ENCODE measurements around the gene SLC25A44.
A peak's percentile ranks its signal among the peaks of the same experiment; 100 is the strongest.

The SLC25A44 gene
- total RNA-seq, result 32.6 to 49.0 reads per million in 2 donors

DNA sequence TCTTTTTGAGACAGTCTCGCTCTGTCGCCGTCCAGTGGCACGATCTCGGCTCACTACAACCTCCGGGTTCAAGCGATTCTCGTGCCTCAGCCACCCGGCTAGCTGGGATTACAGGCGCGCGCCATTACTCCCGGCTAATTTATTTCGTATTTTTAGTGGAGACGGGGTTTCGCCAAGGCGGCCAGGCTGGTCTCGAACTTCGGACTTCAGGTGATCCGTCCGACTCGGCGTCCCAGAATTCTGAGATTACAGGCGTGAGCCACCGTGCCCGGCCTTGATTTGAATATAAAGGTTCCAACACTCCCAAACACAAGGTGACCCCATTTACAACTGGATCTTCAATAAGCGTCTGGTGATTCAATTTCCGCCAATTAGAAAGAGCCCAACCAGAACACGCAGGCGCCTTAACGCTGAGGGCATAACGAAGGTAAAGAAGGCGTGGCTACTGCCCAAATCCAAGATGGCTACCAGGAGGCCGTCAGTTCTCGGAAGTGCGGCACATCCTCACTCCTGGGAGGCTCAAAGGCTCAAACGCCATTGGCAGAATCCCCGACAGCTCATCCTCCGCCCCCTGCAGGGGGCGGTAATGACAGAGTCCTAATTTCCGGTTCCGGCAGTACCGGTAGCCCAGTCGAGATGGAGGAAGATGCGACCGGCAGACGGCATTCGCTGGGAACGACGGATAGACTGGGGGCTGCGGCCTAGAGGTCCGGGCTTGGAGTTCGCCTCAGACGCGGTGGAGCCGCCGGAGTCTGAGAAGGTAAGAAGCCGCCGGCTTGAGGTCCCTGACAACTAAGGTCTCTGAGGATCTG lies at the start of gene SLC25A44:
TSS of gene SLC25A44 (plus strand) at position 617 of the 812 bp plus-strand sequence. CDS start 5,744 bp downstream, outside the sequence.
- DNase-seq, result peak; percentile 94

DNA sequence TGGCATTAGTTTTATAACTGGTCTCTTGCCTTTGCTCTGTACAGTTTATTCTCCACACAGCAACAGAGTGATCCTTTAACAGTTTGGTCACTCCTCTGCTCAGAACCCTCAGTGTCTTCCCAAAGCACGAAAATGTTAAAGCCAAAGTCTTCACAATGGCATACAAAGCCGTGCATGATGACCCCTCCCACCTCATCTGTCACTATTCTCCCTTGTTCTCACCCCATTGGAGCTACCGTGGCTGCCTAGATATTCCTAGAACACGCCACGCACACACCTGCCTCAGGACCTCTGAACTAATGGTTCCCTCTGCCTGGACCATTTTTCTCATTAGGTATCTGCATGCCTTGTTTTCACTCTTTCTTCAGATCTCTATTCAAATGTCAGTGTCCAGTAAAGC lies 49.2 kb upstream of the SLC25A44 start:
- no peak for DNase-seq

DNA sequence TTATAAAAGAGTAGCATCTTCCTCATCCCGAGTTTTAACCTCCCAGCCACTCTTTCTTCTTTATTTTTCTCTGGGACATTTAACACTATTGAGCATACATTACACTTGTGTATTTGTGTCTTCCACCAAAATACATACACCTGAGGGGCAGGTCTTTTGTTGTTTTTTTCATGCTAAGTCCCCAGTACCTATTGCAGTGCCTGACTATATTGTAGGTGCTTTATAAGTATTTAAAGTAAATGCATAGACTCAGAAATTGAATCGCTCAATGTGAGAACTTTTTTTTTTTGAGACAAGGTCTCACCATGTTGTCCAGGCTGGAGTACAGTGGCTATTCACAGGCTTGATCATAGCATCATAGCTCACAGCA lies 48.3 kb upstream of the SLC25A44 start:
- DNase-seq, result no peak

GRCh38 chr1:156146020-156146768 lies 47.7 kb upstream of the SLC25A44 start:
- no peak for DNase-seq

DNA sequence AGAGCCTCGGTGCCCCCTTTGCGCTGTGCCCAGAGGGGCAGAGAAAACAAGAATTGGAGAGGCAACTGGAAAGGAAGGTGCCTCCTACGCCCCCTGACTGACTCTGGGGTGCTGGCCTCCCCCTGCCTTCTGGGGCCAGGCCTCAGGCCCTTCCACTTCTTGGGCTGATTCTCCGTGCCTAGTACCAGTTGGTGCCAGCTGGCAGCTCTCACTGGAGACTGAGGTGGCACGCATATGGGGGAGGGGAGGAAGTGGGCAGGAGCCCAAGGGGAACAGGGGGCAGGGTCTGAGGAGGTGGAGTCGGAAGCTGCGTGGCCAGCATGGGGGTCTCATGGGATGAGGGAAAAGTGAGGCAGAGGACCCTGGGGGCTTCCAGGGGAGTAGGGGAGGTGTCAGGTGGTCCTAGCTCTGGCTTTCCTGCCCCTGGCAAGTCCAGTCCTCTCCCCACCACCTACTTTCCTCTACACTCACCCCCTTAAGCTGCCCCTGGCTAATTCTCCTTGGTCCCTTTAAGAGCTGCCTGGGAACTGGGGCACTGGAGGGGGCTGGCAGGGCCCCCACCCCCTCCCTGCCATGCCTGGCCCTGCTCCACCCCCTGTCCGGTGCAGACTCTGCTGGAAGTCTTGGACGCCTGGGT lies 47.0 kb upstream of the SLC25A44 start:
- DNase-seq, result no peak

GRCh38 chr1:156148216-156148615 lies 45.7 kb upstream of the SLC25A44 start:
- no peak for DNase-seq

DNA sequence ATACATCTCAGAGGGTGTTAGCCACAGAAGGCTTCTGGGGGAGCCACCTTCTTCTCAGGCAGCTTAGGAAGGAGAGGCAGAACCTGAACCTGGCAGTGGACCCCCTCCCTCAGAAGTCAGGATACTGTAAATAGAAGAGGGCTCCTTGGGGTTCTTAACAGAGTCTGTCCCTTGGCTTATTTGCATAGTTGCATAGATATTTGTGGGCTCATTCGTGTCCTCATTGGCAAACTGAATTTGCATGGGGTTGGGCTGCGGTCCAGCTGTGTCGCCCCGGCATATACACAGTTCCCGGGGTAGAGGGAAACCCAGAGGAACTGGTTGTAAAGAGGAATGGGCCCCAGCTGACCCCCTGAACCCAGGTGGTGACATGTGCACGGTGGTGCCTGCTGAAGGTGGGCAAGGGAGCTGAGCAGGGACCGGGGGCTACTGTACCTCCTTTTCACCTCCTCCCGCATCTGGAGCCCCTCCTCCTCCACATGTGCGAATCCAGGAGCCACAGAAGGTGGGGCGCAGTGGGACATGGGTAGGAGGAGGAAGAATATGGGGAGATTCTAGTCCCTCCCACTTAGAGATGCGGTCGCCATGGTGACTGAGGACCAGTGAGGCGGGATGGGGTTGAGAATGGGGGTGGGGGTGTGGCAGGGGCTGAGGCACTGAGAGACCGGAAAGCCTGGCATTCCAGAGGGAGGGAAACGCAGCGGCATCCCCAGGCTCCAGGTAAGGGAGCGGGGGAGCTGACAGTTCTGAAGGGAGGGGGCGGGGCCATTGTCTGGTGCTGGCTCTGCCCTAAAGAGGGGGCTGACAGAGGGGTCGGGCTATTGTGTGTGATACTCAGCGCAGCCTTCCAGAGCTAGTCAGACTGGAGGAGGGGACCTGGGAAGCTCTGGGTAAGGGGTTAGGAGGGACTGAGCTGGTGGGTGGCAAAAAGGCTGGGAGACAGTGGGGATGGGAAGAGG lies 44.3 kb upstream of the SLC25A44 start:
- DNase-seq, result no peak

DNA sequence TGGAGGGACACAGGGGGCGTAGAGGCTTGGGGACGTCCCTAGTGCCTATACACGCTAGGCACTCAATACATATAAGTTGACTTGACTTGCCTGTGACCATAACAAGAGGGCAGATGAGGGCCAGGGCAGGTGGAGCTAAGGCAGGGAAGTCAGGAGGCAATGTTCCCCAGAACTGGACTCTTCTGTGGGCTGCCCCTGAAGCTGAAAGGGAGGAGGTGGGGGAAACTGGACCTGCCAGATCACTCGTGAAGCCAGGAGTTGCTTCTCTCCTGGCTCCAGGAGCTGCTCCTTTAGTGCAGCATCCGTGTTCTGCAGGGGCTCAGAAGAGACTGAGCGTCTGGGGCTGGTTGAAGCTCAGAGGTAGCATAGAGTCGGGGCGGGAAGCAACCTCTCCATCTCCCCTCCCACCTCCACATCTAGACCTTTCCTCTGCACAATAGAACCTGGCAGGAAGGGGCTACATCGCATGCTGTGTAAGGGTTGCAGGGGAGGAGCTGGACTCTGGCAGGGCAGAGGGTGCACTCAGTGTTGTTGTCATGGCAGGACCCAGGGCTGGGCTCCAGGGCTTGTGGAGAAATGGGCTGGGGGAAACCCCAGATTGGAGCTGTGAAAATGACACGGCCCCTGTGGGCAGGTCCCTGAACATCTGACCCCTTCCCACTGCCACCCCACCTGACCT lies 43.4 kb upstream of the SLC25A44 start:
- no peak for DNase-seq

- no peak for DNase-seq
These were observed 42.7 kb upstream of the SLC25A44 start for GRCh38 chr1:156151093-156151688.

DNA sequence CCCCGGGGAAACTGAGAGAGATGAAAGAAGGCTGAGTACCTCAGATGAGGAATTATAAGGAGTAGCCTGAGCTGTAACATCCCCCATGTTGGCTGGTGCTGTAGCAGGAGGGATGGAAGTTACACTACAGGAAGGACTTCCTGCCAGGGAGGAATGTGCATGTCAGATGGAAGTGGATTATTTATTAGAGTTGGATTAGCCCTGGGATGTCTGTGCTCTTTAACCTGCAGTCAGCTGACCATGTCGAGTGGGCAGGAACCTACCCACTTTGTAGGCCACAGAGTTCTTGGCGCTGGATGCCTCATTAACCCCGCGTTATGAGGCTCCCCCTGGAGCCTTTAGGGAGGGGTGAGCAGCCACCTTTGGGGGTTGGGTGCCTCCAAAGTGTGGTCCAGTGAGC lies 41.3 kb upstream of the SLC25A44 start:
- DNase-seq, result no peak

DNA sequence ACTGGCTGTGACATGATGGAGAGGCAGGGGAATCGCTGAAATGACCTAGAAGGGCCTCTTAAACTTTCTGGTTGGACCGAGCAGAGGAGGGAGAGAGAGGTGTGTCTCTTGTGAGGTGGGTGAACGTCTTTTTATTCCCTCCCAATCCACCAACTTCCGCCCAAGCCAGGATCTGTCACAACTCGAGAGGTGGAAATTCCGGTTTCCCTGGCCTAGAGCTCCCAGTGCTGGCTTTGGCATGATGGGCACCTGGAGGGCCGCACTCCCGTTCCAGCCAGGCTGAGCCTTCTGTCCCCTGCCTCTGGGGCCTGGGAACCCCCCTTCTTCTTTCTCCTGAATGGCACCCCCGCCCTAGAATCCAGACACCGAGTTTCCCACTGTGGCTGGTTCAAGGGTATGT lies 40.5 kb upstream of the SLC25A44 start, which contains the start of gene SEMA4A:
TSS of gene SEMA4A (plus strand) at position 224 of the 400 bp plus-strand sequence. CDS start 994 bp downstream, outside the sequence.
- no peak for DNase-seq

DNA sequence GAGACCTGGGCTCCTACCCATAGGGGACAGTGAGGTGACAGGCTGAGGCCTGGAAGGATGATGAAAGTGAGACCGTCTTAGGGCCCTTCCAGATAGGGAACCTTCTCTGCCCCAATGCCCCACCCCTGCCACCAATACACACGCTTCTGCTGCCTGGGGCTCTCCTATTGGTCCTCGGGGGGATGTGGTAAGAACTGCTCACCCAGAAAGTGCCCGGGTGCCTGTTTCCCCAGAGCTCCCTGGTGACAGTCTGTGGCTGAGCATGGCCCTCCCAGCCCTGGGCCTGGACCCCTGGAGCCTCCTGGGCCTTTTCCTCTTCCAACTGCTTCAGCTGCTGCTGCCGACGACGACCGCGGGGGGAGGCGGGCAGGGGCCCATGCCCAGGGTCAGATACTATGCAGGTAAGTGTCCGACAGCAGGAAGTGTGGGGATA lies 39.6 kb upstream of the SLC25A44 start:
- no peak for DNase-seq

- no peak for DNase-seq
These were observed 38.0 kb upstream of the SLC25A44 start for GRCh38 chr1:156155756-156156510.

DNA sequence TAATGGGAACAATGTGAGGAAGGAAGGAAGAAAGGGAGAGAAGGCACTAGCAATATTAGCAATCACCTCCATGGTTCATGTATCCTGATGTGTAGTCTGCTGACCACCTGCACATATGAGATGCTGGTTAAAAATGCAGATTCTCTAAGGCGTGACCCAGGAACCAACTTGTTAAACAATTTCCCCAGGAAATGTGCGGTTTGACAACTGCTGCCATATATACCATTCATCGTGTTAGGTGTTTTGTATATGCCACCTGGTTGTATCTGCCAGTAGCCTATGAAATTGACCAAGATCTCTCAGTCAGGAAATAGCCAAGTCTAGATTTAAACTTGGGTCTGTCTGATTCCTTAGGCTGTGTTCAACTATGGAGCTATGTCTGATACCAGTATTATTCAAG lies 36.4 kb upstream of the SLC25A44 start:
- no peak for DNase-seq

- DNase-seq, result no peak
These were observed 35.9 kb upstream of the SLC25A44 start for GRCh38 chr1:156157966-156158365.

DNA sequence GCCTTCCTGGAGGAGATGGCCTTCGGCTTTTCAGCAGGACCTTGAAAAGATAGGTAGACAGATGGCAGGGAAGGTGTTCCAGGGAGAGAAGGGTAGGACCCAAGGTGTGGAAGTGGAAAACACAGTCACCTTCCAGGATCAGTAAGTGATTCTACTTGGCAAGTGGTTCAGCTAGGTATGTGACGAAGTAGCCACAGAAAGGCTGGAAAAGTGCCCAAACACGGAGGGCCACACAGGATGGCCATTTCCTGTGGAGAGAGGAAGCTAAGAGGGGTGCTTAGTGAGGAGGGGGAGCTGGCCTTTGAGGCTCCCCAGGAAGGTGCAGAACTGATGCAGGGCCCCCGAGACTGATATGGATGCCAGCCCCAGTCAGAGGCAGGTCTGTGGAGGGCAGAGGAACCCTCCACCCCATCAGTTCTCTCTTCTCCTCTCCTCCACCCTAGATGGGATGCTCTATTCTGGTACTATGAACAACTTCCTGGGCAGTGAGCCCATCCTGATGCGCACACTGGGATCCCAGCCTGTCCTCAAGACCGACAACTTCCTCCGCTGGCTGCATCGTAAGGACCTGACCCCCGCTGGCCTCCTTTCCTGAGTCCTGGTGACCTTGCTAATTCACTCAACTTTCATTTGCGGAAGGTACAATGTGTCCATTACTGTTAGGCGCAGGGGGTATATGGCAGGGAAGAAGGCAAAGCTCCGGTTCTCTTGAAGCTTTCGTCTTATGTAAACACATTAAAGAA lies 33.7 kb upstream of the SLC25A44 start:
- DNase-seq, result no peak

DNA sequence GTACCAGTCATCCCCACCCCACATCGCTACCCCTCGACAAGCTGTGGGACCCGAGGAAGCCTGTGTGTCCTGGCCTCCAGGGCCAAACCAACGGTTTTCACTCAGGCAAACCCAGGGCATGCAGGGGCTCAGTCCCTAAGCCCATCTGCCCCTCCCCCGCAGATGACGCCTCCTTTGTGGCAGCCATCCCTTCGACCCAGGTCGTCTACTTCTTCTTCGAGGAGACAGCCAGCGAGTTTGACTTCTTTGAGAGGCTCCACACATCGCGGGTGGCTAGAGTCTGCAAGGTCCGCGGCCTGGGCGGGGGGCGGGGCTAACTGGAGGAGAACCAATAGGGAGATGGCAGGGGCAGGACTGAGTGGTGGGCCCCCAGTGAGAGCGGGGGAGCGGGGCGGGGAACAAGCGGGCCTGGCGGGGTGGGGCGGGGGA lies 33.1 kb upstream of the SLC25A44 start:
- peak; percentile 60 for DNase-seq

DNA sequence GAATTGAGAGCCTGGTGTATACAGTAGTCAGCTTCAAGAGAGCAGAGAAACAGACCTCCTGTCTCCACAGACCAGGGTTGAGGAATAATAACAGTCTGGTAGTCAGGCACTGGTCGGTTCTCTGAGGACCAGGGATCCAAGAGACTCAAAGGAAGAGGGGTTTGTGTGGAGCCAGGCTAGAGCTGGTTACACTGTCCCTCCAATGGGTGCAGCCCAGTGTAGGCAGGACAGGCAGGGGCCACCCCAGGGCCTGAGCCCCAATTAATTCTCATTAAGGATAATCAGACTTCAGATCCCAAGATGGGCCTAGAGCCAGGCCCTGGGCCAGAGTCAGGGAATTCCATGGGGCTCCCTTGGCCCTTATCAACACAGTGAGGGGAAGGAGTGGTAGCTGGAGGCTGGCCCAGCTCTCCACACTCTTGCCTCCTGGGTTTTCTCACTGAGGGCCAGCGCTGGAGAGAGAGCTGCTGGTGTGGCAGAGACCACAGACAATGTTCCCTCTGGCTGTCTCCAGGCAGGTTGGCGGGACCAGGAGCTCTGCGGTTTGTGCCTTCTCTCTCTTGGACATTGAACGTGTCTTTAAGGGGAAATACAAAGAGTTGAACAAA lies 31.4 kb upstream of the SLC25A44 start:
- DNase-seq, result no peak

- DNase-seq, result no peak
These were observed 30.2 kb upstream of the SLC25A44 start for GRCh38 chr1:156163712-156164111.
